Suprapubic skin (tissue), 4 donors: ENCODE results near the gene TSHZ2.

Experiments used
- CTCF ChIP-seq, 2 donors: fragments of 200-600 bp in 1 of 2; fragments of 450-650 bp in 1 of 2; sonication (generic) in 1 of 2; IDR thresholded peaks; one replicate each; pipeline ENCODE4 v1.5.1; 2016 to 2019; ENCODE audit warnings: antibody characterized with exemption in 2 of 2, mild to moderate bottlenecking in 1 of 2, moderate library complexity in 1 of 2
- POLR2A ChIP-seq, 2 donors: fragments of 450-650 bp; IDR thresholded peaks; one replicate each; pipeline ENCODE4 v1.6.1; 2017; ENCODE audit warnings: antibody characterized with exemption in 2 of 2, mild to moderate bottlenecking in 2 of 2, moderate library complexity in 2 of 2
- POLR2AphosphoS5 ChIP-seq, 3 donors: sonication (generic); formaldehyde crosslinking; IDR thresholded peaks; one replicate each; pipeline ENCODE4 v1.6.1; 2017; ENCODE audit warnings: antibody characterized with exemption in 3 of 3

- TF ChIP-seq CTCF (IDR thresholded peaks at IDR 0.05), result no peak
- no peak for TF ChIP-seq POLR2A (IDR thresholded peaks at IDR 0.05)
- no peak for TF ChIP-seq POLR2AphosphoS5 (IDR thresholded peaks at IDR 0.05)
Observed at GRCh38 chr20:52933867-52934266, 38.3 kb upstream of the TSHZ2 start.
